Astrocyte (in vitro differentiated cells and primary cell): Measurements from ENCODE around the gene MEAF6. TPM values are rescaled to one million over a fixed set of nuclear protein-coding genes. Genes with fewer than 3 reads are reported as not detected.

ENCODE experiments used
- DNase-seq: peaks from one replicate; pipeline ENCODE4 v3.0.0-alpha.2; 2010; ENCODE audit warnings: low read depth
- FAIRE-seq: peaks from 2 replicates; lab custom pipeline; 2011; peaks lifted over from hg19 to GRCh38; lab: Jason Lieb, UNC
- H2AFZ ChIP-seq: 2 replicates; pipeline ENCODE4 v1.6.0; 2012; ENCODE audit warnings: low read depth, low read length, inconsistent platforms
- H3K27ac ChIP-seq: 2 replicates; pipeline ENCODE4 v1.5.1; 2011; ENCODE audit warnings: low read depth, low read length, inconsistent platforms
- H3K27me3 ChIP-seq: 2 replicates; pipeline ENCODE4 v1.6.0; 2011; ENCODE audit warnings: low read length, inconsistent platforms; ENCODE audit not compliant: insufficient read depth
- H3K36me3 ChIP-seq: 2 replicates; pipeline ENCODE4 v1.5.1; 2011; ENCODE audit warnings: low read length, inconsistent platforms; ENCODE audit not compliant: insufficient read depth
- H3K4me1 ChIP-seq: 2 replicates; pipeline ENCODE4 v1.5.1; 2011; ENCODE audit warnings: low read length, inconsistent platforms; ENCODE audit not compliant: insufficient read depth
- H3K4me2 ChIP-seq: 2 replicates; pipeline ENCODE4 v1.6.0; 2012; ENCODE audit warnings: low read length, inconsistent platforms
- H3K4me3 ChIP-seq: 2 replicates; pipeline ENCODE4 v1.5.1; 2011; ENCODE audit warnings: low read depth, mild to moderate bottlenecking, low read length, inconsistent platforms; ENCODE audit not compliant: insufficient read depth
- H3K79me2 ChIP-seq: 2 replicates; pipeline ENCODE4 v1.6.0; 2012; ENCODE audit warnings: mild to moderate bottlenecking, low read length, inconsistent platforms; ENCODE audit not compliant: insufficient read depth
- H3K9ac ChIP-seq: 2 replicates; pipeline ENCODE4 v1.6.0; 2012; ENCODE audit warnings: mild to moderate bottlenecking, low read length, inconsistent platforms
- H3K9me3 ChIP-seq: 2 replicates; pipeline ENCODE4 v1.5.1; 2012; ENCODE audit warnings: low read depth, mild to moderate bottlenecking, low read length, inconsistent platforms; ENCODE audit not compliant: insufficient read depth
- H4K20me1 ChIP-seq: 2 replicates; pipeline ENCODE4 v1.6.0; 2012; ENCODE audit warnings: low read length, inconsistent platforms; ENCODE audit not compliant: insufficient read depth
- H3K27ac Mint-ChIP-seq: one replicate; pipeline ENCODE4 v1.8.0; 2021; ENCODE audit warnings: mild to moderate bottlenecking, mixed read lengths; ENCODE audit not compliant: unreplicated experiment
- H3K27me3 Mint-ChIP-seq: one replicate; pipeline ENCODE4 v1.8.0; 2021; ENCODE audit warnings: low read depth, mixed read lengths; ENCODE audit not compliant: unreplicated experiment
- H3K36me3 Mint-ChIP-seq: one replicate; pipeline ENCODE4 v1.8.0; 2021; ENCODE audit warnings: low read depth, mixed read lengths; ENCODE audit not compliant: unreplicated experiment
- H3K4me1 Mint-ChIP-seq: one replicate; pipeline ENCODE4 v1.8.0; 2021; ENCODE audit warnings: low read depth, mixed read lengths; ENCODE audit not compliant: unreplicated experiment
- H3K4me3 Mint-ChIP-seq: one replicate; pipeline ENCODE4 v1.8.0; 2021; ENCODE audit warnings: mild to moderate bottlenecking, moderate library complexity, mixed read lengths; ENCODE audit not compliant: unreplicated experiment
- H3K9me3 Mint-ChIP-seq: one replicate; pipeline ENCODE4 v1.8.0; 2021; ENCODE audit warnings: mild to moderate bottlenecking, mixed read lengths; ENCODE audit not compliant: unreplicated experiment
- CTCF ChIP-seq: IDR thresholded peaks from 2 replicates; pipeline ENCODE4 v1.5.1; 2011; ENCODE audit warnings: low read depth, mild to moderate bottlenecking, inconsistent platforms, low read length, moderate library complexity; ENCODE audit not compliant: insufficient read depth
- EZH2 ChIP-seq: IDR thresholded peaks from 2 replicates; pipeline ENCODE4 v1.6.1; 2012; ENCODE audit warnings: mild to moderate bottlenecking, low read length, inconsistent platforms; ENCODE audit not compliant: insufficient read depth
- microRNA-seq: library from miRNA; unstranded; fragments of <30 nt; microRNA quantifications from one replicate; pipeline ENCODE4 v1.2.0, GENCODE V29; 2020
- total RNA-seq: library from RNA; stranded (reverse); gene quantifications from 2 replicates; pipeline ENCODE4 v1.2.1, GENCODE V29; 2021

The MEAF6 gene
- total RNA-seq, 1 donor from 2014 or later: 49.0 TPM

- no peak overlapping the region for H3K4me3 Mint-ChIP-seq
- Histone ChIP-seq H4K20me1 (no peaks in the 10 kb centered on the region), H3K27ac (no peak overlapping the region), H3K9ac (no peak overlapping the region), H3K9me3 (no peaks in the 10 kb centered on the region), H3K4me3 (no peak overlapping the region), H3K79me2 (no peaks in the 10 kb centered on the region), H3K27me3 (peaks cover under 1% of the 10 kb centered on the region), H2AFZ (no peak overlapping the region), H3K4me1 (no peaks in the 10 kb centered on the region), H3K36me3 (no peaks in the 10 kb centered on the region), H3K4me2 (no peak overlapping the region)
- H3K27me3 Mint-ChIP-seq: peaks cover 25% of the 10 kb centered on the region
- DNase-seq (no peak), FAIRE-seq (no peak)
- no peaks in the 10 kb centered on the region for H3K9me3 Mint-ChIP-seq
- no peak overlapping the region for H3K27ac Mint-ChIP-seq
- TF ChIP-seq EZH2 (no peak), CTCF (no peak)
- no peaks in the 10 kb centered on the region for H3K4me1 Mint-ChIP-seq
- peaks cover 3% of the 10 kb centered on the region for H3K36me3 Mint-ChIP-seq
These were observed 66.4 kb downstream of the MEAF6 start for GRCh38 chr1:37448185-37448584.

- H3K27ac Mint-ChIP-seq: no peak overlapping the region
- Histone ChIP-seq H3K4me1 (no peaks in the 10 kb centered on the region), H3K9me3 (no peaks in the 10 kb centered on the region), H3K4me2 (no peak overlapping the region), H3K36me3 (no peaks in the 10 kb centered on the region), H2AFZ (no peak overlapping the region), H4K20me1 (no peaks in the 10 kb centered on the region), H3K27ac (no peak overlapping the region), H3K4me3 (no peak overlapping the region), H3K9ac (no peak overlapping the region), H3K79me2 (no peaks in the 10 kb centered on the region), H3K27me3 (peaks cover 6% of the 10 kb centered on the region)
- no peak for DNase-seq
- TF ChIP-seq CTCF (no peak), EZH2 (no peak)
- no peaks in the 10 kb centered on the region for H3K4me1 Mint-ChIP-seq
- no peaks in the 10 kb centered on the region for H3K9me3 Mint-ChIP-seq
- no peaks in the 10 kb centered on the region for H3K36me3 Mint-ChIP-seq
- H3K27me3 Mint-ChIP-seq: peaks cover 32% of the 10 kb centered on the region
- H3K4me3 Mint-ChIP-seq: no peak overlapping the region
- FAIRE-seq: no peak
These were observed 67.7 kb downstream of the MEAF6 start for GRCh38 chr1:37446874-37447273.

- Histone ChIP-seq H3K4me3 (no peak overlapping the region), H2AFZ (no peak overlapping the region), H3K9me3 (no peaks in the 10 kb centered on the region), H4K20me1 (no peaks in the 10 kb centered on the region), H3K79me2 (no peaks in the 10 kb centered on the region), H3K27ac (no peak overlapping the region), H3K4me1 (no peaks in the 10 kb centered on the region), H3K27me3 (peaks cover 7% of the 10 kb centered on the region), H3K9ac (no peak overlapping the region), H3K36me3 (no peaks in the 10 kb centered on the region), H3K4me2 (no peak overlapping the region)
- FAIRE-seq (no peak), DNase-seq (no peak)
- no peak overlapping the region for H3K27ac Mint-ChIP-seq
- TF ChIP-seq CTCF (no peak), EZH2 (no peak)
- no peaks in the 10 kb centered on the region for H3K36me3 Mint-ChIP-seq
- peaks cover 39% of the 10 kb centered on the region for H3K27me3 Mint-ChIP-seq
- no peaks in the 10 kb centered on the region for H3K4me1 Mint-ChIP-seq
- no peak overlapping the region for H3K4me3 Mint-ChIP-seq
- peaks cover 2% of the 10 kb centered on the region for H3K9me3 Mint-ChIP-seq
These were observed 71.9 kb downstream of the MEAF6 start for GRCh38 chr1:37442644-37443043.

Small RNA genes lying within 50 kb of the gene (microRNA-seq; reads per million reads assigned to microRNA genes)
- not detected for gene MIR5581
- 2.2 reads per million for gene MIR6732

Other genes with a start within 250 kb of the MEAF6 start
- 12.1 and 12.6 TPM in 2 replicates for gene ZC3H12A, start 40.2 kb downstream of the MEAF6 start, total RNA-seq
- 15.0 and 17.4 TPM in 2 replicates for gene SNIP1, start 39.5 kb upstream of the MEAF6 start, total RNA-seq
- gene DNALI1, start 42.2 kb upstream of the MEAF6 start, total RNA-seq: 7.2 and 9.6 TPM in 2 replicates
- 55.4 and 58.0 TPM in 2 replicates for gene GNL2, start 81.2 kb upstream of the MEAF6 start, total RNA-seq
- gene RSPO1, start 120.1 kb upstream of the MEAF6 start, total RNA-seq: not detected in 2 replicates
- 4.2 and 5.5 TPM in 2 replicates for gene CDCA8, start 177.8 kb upstream of the MEAF6 start, total RNA-seq